Colonic mucosa (tissue), 4 donors: ENCODE measurements around the gene KMT2D. TPM values are rescaled to one million over a fixed set of nuclear protein-coding genes. Genes with fewer than 3 reads are reported as not detected.

Experiments used
- DNase-seq: peaks from one replicate; pipeline ENCODE4 v3.0.0-alpha.2; 2020
- H3K27ac ChIP-seq: fragments of 200-600 bp; one replicate; pipeline ENCODE4 v1.8.0; 2021
- H3K27me3 ChIP-seq: fragments of 200-600 bp; one replicate; pipeline ENCODE4 v1.8.0; 2021
- H3K36me3 ChIP-seq: fragments of 200-600 bp; one replicate; pipeline ENCODE4 v1.8.0; 2021
- H3K4me1 ChIP-seq: fragments of 200-600 bp; one replicate; pipeline ENCODE4 v1.8.0; 2021; ENCODE audit warnings: mild to moderate bottlenecking
- H3K4me3 ChIP-seq: fragments of 200-600 bp; one replicate; pipeline ENCODE4 v1.8.0; 2021
- H3K9ac ChIP-seq, 2 donors: one replicate each; pipeline ENCODE4 v1.7.0; 2013; ENCODE audit warnings: control low read depth in 2 of 2, low read depth in 2 of 2, low read length in 2 of 2
- H3K9me3 ChIP-seq: fragments of 200-600 bp; one replicate; pipeline ENCODE4 v1.8.0; 2021
- CTCF ChIP-seq: fragments of 200-600 bp; IDR thresholded peaks from one replicate; pipeline ENCODE4 v1.8.0; 2022; ENCODE audit warnings: antibody characterized with exemption, mild to moderate bottlenecking
- intact Hi-C: fragments of 100-400 bp; cut with DNase I; formaldehyde crosslinking; loops from one replicate; pipeline ENCODE4 v1.14.1; 2022
- total RNA-seq, 2 donors: library from RNA; stranded (reverse); fragmentation: NEBNext Ultra II Directional in 1 of 2; extraction: Animal tissue kit (Norgen Biotek cat#: 25700) in 1 of 2; gene quantifications; one replicate each; pipeline ENCODE4 v1.2.1, GENCODE V29; 2021
- donor health status: healthy.
- donor health status: DM: no; HTN: no; CAD: no.
- donor health status: DM: no; HTN: no; CAD: no.

KMT2D gene
- total RNA-seq, 2 donors from 2014 or later, result 50.2 to 87.5 TPM

DNA sequence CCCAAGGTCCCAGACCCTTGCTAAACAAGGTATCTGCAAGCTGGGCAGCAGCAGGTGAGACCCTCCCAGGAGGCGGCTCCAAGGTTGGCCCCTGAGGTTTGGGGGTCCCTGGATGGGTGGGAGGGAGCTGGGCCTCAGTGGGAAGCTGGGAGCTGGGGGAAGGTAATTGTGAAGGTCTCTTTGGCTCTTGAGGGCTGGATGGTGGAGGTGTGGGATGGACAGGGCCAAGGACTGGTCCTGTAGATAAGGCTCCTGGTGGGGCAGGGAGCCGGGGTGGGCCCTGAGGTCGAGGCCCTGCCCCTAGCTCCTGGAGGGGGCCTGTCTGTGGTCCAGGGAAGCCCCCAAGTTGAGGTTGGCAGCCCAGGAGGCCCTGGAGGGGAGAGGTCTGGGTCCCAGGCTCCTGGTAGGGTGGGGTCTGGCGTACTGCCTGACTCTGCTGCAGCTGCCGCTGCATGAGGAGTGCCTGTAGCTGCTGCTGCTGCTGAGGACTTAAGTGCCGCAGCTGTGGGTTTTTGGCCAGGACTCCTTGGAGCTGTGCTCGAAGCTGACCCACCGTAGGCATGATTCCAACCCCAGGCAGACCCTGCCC, 28.9 kb downstream of the KMT2D start:
- intact Hi-C loops, result no loop called here
- Histone ChIP-seq H3K4me1 (no peaks in the 10 kb centered on the region), H3K27me3 (no peaks in the 10 kb centered on the region), H3K27ac (no peak overlapping the region), H3K4me3 (no peak overlapping the region), H3K9ac (no peak overlapping the region), H3K9me3 (no peaks in the 10 kb centered on the region), H3K36me3 (peaks cover 6% of the 10 kb centered on the region)
- no peak for DNase-seq
- TF ChIP-seq CTCF, result no peak

DNA sequence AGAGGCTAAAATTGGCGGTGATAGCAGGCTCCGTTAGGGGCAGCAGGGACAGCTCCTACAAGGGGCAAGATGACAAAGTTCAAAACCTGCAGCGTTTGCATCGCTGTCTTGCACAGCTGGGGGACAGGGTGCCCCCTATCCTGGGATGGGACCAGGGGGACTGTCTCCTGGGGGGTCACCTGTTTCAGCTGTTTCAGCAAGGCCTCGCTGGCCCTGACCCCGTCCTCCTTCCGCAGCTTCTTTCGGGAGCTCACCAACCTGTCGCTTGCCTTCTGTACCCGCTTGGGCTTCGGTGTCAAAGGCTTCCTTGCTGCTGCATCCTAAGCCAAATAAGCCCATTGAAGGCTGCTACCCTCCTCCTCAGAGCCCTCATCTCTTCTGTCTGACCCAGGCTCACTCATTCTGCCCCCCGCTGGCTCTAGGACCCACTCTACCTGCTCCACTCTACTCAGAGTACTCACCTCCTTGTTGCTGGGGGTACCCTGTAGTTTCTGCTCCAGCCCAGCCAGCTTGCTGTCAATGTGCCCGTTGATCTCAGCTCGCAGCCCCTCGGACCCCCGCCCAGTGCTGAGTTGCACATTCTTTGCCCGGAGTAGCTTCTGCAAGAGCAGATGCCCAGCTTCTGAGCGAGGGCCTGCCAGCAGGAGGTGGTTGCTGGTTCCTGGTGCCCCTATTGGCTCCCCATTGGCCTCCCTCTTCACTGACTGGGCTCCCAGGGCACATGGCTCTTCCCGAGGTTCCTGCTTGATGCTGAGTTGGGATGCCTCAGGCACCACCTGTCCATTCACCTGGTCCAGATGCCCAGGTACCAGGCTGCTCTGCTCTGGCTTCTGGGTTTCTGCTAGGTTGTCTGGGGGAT, 29.7 kb downstream of the KMT2D start:
- Histone ChIP-seq H3K9me3 (no peaks in the 10 kb centered on the region), H3K4me1 (no peaks in the 10 kb centered on the region), H3K27ac (no peak overlapping the region), H3K36me3 (peaks cover 11% of the 10 kb centered on the region), H3K9ac (no peak overlapping the region), H3K27me3 (no peaks in the 10 kb centered on the region), H3K4me3 (no peak overlapping the region)
- intact Hi-C loops, result no loop called here
- DNase-seq, result no peak
- TF ChIP-seq CTCF, result no peak

DNA sequence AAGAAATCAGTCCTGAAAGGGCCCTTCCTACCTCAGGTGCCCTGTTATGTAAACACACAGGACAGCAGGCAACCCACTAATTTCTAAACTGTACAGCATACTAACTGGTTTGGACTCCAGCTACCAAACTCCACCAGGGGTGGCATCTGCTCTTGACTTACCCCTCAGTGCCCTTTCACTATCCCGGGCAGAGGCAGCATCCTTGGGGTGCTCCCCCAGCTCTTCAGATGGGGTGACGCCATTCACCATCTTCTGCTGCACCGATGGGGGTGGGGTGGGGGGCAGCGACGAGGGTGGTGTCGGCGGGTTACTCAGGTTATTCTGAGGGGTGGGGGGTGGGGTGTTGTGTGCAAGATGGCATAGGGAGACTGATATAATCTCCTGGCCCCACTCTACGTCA, 30.5 kb downstream of the KMT2D start:
- Histone ChIP-seq H3K27me3 (no peaks in the 10 kb centered on the region), H3K9me3 (no peaks in the 10 kb centered on the region), H3K4me1 (no peaks in the 10 kb centered on the region), H3K4me3 (no peak overlapping the region), H3K27ac (no peak overlapping the region), H3K9ac (no peak overlapping the region), H3K36me3 (peaks cover 17% of the 10 kb centered on the region)
- DNase-seq, result no peak
- TF ChIP-seq CTCF, result no peak
- intact Hi-C loops, result no loop called here

GRCh38 chr12:49028666-49029275, 31.8 kb downstream of the KMT2D start:
- no peak for TF ChIP-seq CTCF
- peaks cover 21% of the 10 kb centered on the region for H3K36me3 ChIP-seq
- DNase-seq, result no peak

DNA sequence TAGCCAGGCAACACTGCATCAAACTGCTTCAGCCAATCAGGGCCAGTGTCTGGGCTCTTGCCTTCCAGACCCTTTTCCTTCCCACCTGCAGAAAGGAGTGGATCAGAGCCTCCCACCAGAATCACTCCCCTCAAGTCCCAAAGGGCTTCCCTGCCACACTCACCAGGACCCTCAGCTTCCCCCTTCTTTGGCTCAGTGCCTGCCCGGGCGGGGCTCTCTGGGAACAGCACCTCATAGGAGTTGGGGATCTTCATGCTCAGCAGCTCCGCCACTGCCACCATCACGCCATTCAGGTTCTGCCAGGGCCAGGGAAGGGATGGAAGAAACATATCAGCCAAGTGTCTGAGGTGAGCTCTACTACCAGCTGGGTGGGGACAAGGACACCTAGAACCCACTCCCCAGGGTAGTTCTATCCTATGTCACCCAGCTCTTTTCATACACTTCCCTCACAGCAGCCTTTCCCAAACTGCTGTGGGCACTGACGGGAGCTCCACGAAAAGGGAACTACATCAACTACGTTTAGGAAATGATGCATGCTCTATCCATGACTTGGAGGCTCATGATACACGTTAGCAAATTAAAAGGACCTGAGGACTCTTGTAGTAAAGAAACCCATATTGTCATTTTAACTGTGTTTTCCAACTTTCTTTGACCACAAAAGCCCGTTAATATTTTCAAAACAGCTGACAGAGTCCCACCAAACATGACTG, 32.6 kb downstream of the KMT2D start:
- no peak overlapping the region for H3K27ac ChIP-seq
- intact Hi-C loops, result no loop called here
- H3K9me3 ChIP-seq, result no peaks in the 10 kb centered on the region
- H3K36me3 ChIP-seq, result peaks cover 19% of the 10 kb centered on the region
- H3K9ac ChIP-seq, result no peak overlapping the region
- no peaks in the 10 kb centered on the region for H3K4me1 ChIP-seq
- TF ChIP-seq CTCF, result no peak
- no peaks in the 10 kb centered on the region for H3K27me3 ChIP-seq
- no peak overlapping the region for H3K4me3 ChIP-seq
- no peak for DNase-seq

More at GRCh38 chr12:49028666-49029275, 31.8 kb downstream of the KMT2D start:
- Histone ChIP-seq H3K4me3 (no peak overlapping the region), H3K4me1 (no peaks in the 10 kb centered on the region), H3K27me3 (no peaks in the 10 kb centered on the region), H3K9me3 (no peaks in the 10 kb centered on the region), H3K9ac (no peak overlapping the region), H3K27ac (no peak overlapping the region)
- intact Hi-C loops, result no loop called here
